ENCODE results near the gene AJAP1. TPM values are rescaled to one million over a fixed set of nuclear protein-coding genes. Genes with fewer than 3 reads are reported as not detected.

Gene AJAP1
- total and polyA plus RNA-seq, 2 experiments from 2014 or later = not detected

DNA sequence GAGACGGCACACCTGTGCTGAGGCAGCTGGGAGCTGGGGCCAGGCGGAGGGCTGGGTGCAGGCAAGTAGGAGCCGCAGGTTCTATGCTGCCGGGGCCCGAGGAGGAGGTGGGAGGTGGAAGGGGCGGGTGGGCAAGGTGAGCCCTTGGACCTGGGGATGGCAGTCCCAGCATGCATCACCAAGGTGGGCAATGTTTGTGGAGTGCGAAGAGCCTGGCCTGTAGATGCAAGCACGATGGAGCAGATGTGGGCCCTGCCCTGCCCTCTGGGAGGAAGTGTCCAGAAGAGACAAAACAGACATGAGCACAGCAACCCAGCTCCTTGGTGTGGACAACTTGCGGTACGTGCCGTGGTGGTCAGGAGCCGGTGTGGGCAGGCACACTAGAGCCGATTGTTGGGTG lies 28.3 kb upstream of the AJAP1 start:
- no peak for TF ChIP-seq ZNF114 (CRISPR knock-in tag; IDR thresholded peaks at IDR 0.05)
- TF ChIP-seq EZH2phosphoT487 (IDR thresholded peaks at IDR 0.05; ENCODE audit: unreplicated experiment) = no peak
- TF ChIP-seq, protein P1, sequence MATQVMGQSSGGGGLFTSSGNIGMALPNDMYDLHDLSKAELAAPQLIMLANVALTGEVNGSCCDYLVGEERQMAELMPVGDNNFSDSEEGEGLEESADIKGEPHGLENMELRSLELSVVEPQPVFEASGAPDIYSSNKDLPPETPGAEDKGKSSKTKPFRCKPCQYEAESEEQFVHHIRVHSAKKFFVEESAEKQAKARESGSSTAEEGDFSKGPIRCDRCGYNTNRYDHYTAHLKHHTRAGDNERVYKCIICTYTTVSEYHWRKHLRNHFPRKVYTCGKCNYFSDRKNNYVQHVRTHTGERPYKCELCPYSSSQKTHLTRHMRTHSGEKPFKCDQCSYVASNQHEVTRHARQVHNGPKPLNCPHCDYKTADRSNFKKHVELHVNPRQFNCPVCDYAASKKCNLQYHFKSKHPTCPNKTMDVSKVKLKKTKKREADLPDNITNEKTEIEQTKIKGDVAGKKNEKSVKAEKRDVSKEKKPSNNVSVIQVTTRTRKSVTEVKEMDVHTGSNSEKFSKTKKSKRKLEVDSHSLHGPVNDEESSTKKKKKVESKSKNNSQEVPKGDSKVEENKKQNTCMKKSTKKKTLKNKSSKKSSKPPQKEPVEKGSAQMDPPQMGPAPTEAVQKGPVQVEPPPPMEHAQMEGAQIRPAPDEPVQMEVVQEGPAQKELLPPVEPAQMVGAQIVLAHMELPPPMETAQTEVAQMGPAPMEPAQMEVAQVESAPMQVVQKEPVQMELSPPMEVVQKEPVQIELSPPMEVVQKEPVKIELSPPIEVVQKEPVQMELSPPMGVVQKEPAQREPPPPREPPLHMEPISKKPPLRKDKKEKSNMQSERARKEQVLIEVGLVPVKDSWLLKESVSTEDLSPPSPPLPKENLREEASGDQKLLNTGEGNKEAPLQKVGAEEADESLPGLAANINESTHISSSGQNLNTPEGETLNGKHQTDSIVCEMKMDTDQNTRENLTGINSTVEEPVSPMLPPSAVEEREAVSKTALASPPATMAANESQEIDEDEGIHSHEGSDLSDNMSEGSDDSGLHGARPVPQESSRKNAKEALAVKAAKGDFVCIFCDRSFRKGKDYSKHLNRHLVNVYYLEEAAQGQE (IDR thresholded peaks at IDR 0.05; ENCODE audit: unreplicated experiment) = no peak
- TF ChIP-seq JUNB (IDR thresholded peaks at IDR 0.05; ENCODE audit: unreplicated experiment) = no peak
- TF ChIP-seq, protein P2, sequence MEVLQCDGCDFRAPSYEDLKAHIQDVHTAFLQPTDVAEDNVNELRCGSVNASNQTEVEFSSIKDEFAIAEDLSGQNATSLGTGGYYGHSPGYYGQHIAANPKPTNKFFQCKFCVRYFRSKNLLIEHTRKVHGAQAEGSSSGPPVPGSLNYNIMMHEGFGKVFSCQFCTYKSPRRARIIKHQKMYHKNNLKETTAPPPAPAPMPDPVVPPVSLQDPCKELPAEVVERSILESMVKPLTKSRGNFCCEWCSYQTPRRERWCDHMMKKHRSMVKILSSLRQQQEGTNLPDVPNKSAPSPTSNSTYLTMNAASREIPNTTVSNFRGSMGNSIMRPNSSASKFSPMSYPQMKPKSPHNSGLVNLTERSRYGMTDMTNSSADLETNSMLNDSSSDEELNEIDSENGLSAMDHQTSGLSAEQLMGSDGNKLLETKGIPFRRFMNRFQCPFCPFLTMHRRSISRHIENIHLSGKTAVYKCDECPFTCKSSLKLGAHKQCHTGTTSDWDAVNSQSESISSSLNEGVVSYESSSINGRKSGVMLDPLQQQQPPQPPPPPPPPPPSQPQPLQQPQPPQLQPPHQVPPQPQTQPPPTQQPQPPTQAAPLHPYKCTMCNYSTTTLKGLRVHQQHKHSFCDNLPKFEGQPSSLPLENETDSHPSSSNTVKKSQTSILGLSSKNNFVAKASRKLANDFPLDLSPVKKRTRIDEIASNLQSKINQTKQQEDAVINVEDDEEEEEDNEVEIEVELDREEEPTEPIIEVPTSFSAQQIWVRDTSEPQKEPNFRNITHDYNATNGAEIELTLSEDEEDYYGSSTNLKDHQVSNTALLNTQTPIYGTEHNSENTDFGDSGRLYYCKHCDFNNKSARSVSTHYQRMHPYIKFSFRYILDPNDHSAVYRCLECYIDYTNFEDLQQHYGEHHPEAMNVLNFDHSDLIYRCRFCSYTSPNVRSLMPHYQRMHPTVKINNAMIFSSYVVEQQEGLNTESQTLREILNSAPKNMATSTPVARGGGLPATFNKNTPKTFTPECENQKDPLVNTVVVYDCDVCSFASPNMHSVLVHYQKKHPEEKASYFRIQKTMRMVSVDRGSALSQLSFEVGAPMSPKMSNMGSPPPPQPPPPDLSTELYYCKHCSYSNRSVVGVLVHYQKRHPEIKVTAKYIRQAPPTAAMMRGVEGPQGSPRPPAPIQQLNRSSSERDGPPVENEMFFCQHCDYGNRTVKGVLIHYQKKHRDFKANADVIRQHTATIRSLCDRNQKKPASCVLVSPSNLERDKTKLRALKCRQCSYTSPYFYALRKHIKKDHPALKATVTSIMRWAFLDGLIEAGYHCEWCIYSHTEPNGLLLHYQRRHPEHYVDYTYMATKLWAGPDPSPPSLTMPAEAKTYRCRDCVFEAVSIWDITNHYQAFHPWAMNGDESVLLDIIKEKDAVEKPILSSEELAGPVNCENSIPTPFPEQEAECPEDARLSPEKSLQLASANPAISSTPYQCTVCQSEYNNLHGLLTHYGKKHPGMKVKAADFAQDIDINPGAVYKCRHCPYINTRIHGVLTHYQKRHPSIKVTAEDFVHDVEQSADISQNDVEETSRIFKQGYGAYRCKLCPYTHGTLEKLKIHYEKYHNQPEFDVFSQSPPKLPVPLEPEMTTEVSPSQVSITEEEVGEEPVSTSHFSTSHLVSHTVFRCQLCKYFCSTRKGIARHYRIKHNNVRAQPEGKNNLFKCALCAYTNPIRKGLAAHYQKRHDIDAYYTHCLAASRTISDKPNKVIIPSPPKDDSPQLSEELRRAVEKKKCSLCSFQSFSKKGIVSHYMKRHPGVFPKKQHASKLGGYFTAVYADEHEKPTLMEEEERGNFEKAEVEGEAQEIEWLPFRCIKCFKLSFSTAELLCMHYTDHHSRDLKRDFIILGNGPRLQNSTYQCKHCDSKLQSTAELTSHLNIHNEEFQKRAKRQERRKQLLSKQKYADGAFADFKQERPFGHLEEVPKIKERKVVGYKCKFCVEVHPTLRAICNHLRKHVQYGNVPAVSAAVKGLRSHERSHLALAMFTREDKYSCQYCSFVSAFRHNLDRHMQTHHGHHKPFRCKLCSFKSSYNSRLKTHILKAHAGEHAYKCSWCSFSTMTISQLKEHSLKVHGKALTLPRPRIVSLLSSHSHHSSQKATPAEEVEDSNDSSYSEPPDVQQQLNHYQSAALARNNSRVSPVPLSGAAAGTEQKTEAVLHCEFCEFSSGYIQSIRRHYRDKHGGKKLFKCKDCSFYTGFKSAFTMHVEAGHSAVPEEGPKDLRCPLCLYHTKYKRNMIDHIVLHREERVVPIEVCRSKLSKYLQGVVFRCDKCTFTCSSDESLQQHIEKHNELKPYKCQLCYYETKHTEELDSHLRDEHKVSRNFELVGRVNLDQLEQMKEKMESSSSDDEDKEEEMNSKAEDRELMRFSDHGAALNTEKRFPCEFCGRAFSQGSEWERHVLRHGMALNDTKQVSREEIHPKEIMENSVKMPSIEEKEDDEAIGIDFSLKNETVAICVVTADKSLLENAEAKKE (CRISPR knock-in tag; IDR thresholded peaks at IDR 0.05) = no peak
- no peak for TF ChIP-seq POLR2AphosphoS5 (IDR thresholded peaks at IDR 0.05; ENCODE audit: low read depth)
- TF ChIP-seq, protein P3, sequence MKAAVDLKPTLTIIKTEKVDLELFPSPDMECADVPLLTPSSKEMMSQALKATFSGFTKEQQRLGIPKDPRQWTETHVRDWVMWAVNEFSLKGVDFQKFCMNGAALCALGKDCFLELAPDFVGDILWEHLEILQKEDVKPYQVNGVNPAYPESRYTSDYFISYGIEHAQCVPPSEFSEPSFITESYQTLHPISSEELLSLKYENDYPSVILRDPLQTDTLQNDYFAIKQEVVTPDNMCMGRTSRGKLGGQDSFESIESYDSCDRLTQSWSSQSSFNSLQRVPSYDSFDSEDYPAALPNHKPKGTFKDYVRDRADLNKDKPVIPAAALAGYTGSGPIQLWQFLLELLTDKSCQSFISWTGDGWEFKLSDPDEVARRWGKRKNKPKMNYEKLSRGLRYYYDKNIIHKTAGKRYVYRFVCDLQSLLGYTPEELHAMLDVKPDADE (IDR thresholded peaks at IDR 0.05) = no peak
- no peak for TF ChIP-seq EZH2 (IDR thresholded peaks at IDR 0.05; ENCODE audit: low read depth, unreplicated experiment)
- TF ChIP-seq NANOG (IDR thresholded peaks at IDR 0.05; ENCODE audit: borderline replicate concordance) = no peak
- TF ChIP-seq CREB1 (CRISPR knock-in tag; IDR thresholded peaks at IDR 0.05; ENCODE audit: low read depth) = no peak
- TF ChIP-seq, protein P4, sequence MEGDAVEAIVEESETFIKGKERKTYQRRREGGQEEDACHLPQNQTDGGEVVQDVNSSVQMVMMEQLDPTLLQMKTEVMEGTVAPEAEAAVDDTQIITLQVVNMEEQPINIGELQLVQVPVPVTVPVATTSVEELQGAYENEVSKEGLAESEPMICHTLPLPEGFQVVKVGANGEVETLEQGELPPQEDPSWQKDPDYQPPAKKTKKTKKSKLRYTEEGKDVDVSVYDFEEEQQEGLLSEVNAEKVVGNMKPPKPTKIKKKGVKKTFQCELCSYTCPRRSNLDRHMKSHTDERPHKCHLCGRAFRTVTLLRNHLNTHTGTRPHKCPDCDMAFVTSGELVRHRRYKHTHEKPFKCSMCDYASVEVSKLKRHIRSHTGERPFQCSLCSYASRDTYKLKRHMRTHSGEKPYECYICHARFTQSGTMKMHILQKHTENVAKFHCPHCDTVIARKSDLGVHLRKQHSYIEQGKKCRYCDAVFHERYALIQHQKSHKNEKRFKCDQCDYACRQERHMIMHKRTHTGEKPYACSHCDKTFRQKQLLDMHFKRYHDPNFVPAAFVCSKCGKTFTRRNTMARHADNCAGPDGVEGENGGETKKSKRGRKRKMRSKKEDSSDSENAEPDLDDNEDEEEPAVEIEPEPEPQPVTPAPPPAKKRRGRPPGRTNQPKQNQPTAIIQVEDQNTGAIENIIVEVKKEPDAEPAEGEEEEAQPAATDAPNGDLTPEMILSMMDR (conservative IDR thresholded peaks at IDR 0.05; ENCODE audit: low read depth in 2 of 2) = no peak
- TF ChIP-seq ZNF331 (CRISPR knock-in tag; IDR thresholded peaks at IDR 0.05; ENCODE audit: low read depth) = no peak
- TF ChIP-seq STAT1 (IDR thresholded peaks at IDR 0.05; ENCODE audit: unreplicated experiment) = no peak
- no peaks in the 10 kb centered on the region; the same call in 1 of the 2 replicates for H3K36me3 ChIP-seq (ENCODE audit: insufficient read depth)
- H3K27me3 ChIP-seq (ENCODE audit: insufficient read depth) = no peaks in the 10 kb centered on the region
- H3K27me3 Mint-ChIP-seq (ENCODE audit: insufficient read depth, low read depth, poor library complexity) = peaks cover 4% of the 10 kb centered on the region
- H3K27ac Mint-ChIP-seq = no peak overlapping the region
- DNase-seq (ENCODE audit: low spot score) (no peak), ATAC-seq (no peak)
- H3K9me3 Mint-ChIP-seq = no peaks in the 10 kb centered on the region
- H3F3A ChIP-seq (replicated peaks; ENCODE audit: low read depth) = no peaks in the 10 kb centered on the region
- H3K79me2 ChIP-seq (replicated peaks; ENCODE audit: insufficient read depth) = no peaks in the 10 kb centered on the region
- no peaks in the 10 kb centered on the region for H3K36me3 Mint-ChIP-seq (ENCODE audit: low read depth)
- no peaks in the 10 kb centered on the region for H3K9me2 ChIP-seq (ENCODE audit: insufficient read depth)
- H3K4me1 Mint-ChIP-seq = no peaks in the 10 kb centered on the region; the same call in 2 of the 3 replicates
- no peak overlapping the region for H3K4me2 ChIP-seq
- H3K4me1 ChIP-seq (ENCODE audit: insufficient read depth) = no peaks in the 10 kb centered on the region
- H3K4me3 Mint-ChIP-seq = no peak overlapping the region
- H3K4me3 ChIP-seq = no peak overlapping the region
- H2AFZ ChIP-seq = no peak overlapping the region
- no peak overlapping the region for H3K27ac ChIP-seq (ENCODE audit: low read depth)
- no peaks in the 10 kb centered on the region for H4K20me1 ChIP-seq (replicated peaks; ENCODE audit: insufficient read depth)

All from GM23338 (cell line).